Fibroblast of lung (primary cell): ENCODE measurements around the gene CENPX. TPM values are rescaled to one million over a fixed set of nuclear protein-coding genes. Genes with fewer than 3 reads are reported as not detected.

Experiments used
- DNase-seq, 2 donors: peaks; one replicate each; pipeline versions ENCODE4 v3.0.0 to v3.0.0-alpha.2; 2010; ENCODE audit warnings: low read depth in 2 of 2
- H2AFZ ChIP-seq: 2 replicates; pipeline ENCODE4 v1.5.1; 2012; ENCODE audit warnings: low read length, control low read depth, inconsistent platforms
- H3K27ac ChIP-seq: 2 replicates; pipeline ENCODE4 v1.5.1; 2011; ENCODE audit warnings: low read length, control low read depth; ENCODE audit not compliant: insufficient read depth
- H3K27me3 ChIP-seq: 2 replicates; pipeline ENCODE4 v1.5.1; 2011; ENCODE audit warnings: mild to moderate bottlenecking, low read length; ENCODE audit not compliant: control insufficient read depth, insufficient read depth
- H3K36me3 ChIP-seq: 2 replicates; pipeline ENCODE4 v1.5.1; 2011; ENCODE audit warnings: low read length; ENCODE audit not compliant: control insufficient read depth, insufficient read depth
- H3K4me1 ChIP-seq: 2 replicates; pipeline ENCODE4 v1.5.1; 2011; ENCODE audit warnings: low read length; ENCODE audit not compliant: control insufficient read depth, insufficient read depth; ENCODE audit errors: extremely low read depth
- H3K4me2 ChIP-seq: 2 replicates; pipeline ENCODE4 v1.5.1; 2011; ENCODE audit warnings: low read length, control low read depth; ENCODE audit not compliant: insufficient read depth; ENCODE audit errors: extremely low read depth
- H3K4me3 ChIP-seq, 4 experiments: fragments of 200-600 bp in 1 of 4; sonication (generic) in 1 of 4; replicated peaks in 1 of 4; 2 replicates each; pipeline ENCODE4 v1.5.1; 2011 to 2016; ENCODE audit warnings: low read length in 4 of 4, low read depth in 3 of 4, mild to moderate bottlenecking in 3 of 4, control low read depth in 2 of 4, inconsistent platforms in 1 of 4, mixed read lengths in 1 of 4; ENCODE audit not compliant: insufficient read depth in 1 of 4; ENCODE audit errors: control extremely low read depth in 1 of 4
- H3K79me2 ChIP-seq: 2 replicates; pipeline ENCODE4 v1.5.1; 2012; ENCODE audit warnings: mild to moderate bottlenecking, low read length, inconsistent platforms; ENCODE audit not compliant: control insufficient read depth, insufficient read depth
- H3K9ac ChIP-seq: 2 replicates; pipeline ENCODE4 v1.5.1; 2011; ENCODE audit warnings: mild to moderate bottlenecking, low read length, control low read depth; ENCODE audit not compliant: insufficient read depth
- H3K9me3 ChIP-seq: 2 replicates; pipeline ENCODE4 v1.5.1; 2012; ENCODE audit warnings: low read depth, low read length; ENCODE audit not compliant: control insufficient read depth, insufficient read depth
- H4K20me1 ChIP-seq: 2 replicates; pipeline ENCODE4 v1.5.1; 2011; ENCODE audit warnings: low read length; ENCODE audit not compliant: control insufficient read depth, insufficient read depth; ENCODE audit errors: extremely low read depth
- EZH2 ChIP-seq: IDR thresholded peaks from 2 replicates; pipeline ENCODE4 v1.5.1; 2012; ENCODE audit warnings: low read length, control low read depth, mild to moderate bottlenecking; ENCODE audit errors: missing control alignments
- polyA plus RNA-seq, 2 donors: library from polyadenylated mRNA; depleted of rRNA in 1 of 2; stranded (reverse) in 1 of 2; unstranded in 1 of 2; fragments of >200 nt; gene quantifications; 2 replicates each; pipeline ENCODE4 v1.2.1, GENCODE V29; 2011 to 2012; ENCODE audit warnings: missing spikeins in 1 of 2
- total RNA-seq: library from RNA; depleted of rRNA; stranded (reverse); fragments of >200 nt; gene quantifications from 2 replicates; pipeline ENCODE4 v1.2.1, GENCODE V29; 2014
- TF ChIP-seq, protein P1 (sequence below), 2 donors: IDR thresholded peaks in 1 of 2; conservative IDR thresholded peaks in 1 of 2; 1 replicate in 1 of 2; 2 replicates in 1 of 2; pipeline ENCODE4 v1.5.1; 2011 to 2012; ENCODE audit warnings: low read length in 2 of 2, control low read depth in 1 of 2, inconsistent platforms in 1 of 2, low read depth in 1 of 2, mild to moderate bottlenecking in 1 of 2

Gene CENPX
- total and polyA plus RNA-seq, 2 donors (not counting 1 experiment from before 2014, with no cell fraction given): 29.2 to 30.4 TPM

DNA sequence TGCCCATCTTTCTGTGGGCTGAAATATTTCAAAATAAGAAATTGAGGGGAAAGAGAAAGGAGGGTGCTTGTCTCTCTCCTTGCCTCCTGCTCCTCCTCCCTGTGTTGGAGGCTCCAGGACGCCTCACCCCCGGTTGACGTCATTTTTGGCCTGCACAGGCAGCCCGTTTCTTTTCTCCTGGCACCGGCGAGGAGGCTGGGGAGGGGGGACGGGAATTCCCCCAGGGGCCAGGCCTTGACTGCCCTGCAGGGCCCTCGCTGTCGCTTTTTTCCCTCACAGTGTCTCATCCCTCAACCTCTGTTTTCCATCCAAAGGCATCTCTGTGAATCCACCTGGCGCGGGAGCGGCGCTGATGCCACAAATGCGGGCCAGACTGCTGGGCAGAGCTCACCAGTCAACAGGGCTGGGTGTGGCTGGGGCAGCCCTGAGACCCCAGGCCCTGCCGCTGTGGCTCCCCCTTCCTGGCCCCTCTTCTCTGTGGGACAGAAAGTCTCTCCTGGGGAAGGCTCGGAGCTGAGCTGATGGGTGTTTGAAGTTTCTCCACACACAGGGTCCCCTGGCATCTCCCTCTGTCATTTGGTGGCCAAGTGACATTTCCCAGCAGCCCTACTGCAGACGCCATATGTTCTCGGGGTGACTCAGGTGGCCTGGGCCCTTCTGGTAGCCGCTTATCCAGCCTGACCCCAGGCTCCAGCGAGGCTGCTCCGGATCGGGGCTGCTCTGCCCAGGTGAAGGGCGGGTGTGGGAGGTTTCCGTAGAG, 16.0 kb downstream of the CENPX start:
- Histone ChIP-seq H3K4me1 (peaks cover 30% of the 10 kb centered on the region), H2AFZ (no peak overlapping the region), H3K36me3 (no peaks in the 10 kb centered on the region), H4K20me1 (no peaks in the 10 kb centered on the region), H3K79me2 (no peaks in the 10 kb centered on the region), H3K27me3 (no peaks in the 10 kb centered on the region), H3K27ac (no peak overlapping the region), H3K9ac (no peak overlapping the region), H3K9me3 (no peaks in the 10 kb centered on the region), H3K4me2 (no peak overlapping the region), H3K4me3 (no peak overlapping the region)
- DNase-seq: peak; percentile 47 to 69
- no peak for TF ChIP-seq EZH2
- TF ChIP-seq, protein P1, sequence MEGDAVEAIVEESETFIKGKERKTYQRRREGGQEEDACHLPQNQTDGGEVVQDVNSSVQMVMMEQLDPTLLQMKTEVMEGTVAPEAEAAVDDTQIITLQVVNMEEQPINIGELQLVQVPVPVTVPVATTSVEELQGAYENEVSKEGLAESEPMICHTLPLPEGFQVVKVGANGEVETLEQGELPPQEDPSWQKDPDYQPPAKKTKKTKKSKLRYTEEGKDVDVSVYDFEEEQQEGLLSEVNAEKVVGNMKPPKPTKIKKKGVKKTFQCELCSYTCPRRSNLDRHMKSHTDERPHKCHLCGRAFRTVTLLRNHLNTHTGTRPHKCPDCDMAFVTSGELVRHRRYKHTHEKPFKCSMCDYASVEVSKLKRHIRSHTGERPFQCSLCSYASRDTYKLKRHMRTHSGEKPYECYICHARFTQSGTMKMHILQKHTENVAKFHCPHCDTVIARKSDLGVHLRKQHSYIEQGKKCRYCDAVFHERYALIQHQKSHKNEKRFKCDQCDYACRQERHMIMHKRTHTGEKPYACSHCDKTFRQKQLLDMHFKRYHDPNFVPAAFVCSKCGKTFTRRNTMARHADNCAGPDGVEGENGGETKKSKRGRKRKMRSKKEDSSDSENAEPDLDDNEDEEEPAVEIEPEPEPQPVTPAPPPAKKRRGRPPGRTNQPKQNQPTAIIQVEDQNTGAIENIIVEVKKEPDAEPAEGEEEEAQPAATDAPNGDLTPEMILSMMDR (conservative IDR thresholded peaks at IDR 0.05 in 1 of 2, IDR thresholded peaks at IDR 0.05 in 1 of 2; ENCODE audit: low read depth in 1 of 2, low read length in 2 of 2): no peak

DNA sequence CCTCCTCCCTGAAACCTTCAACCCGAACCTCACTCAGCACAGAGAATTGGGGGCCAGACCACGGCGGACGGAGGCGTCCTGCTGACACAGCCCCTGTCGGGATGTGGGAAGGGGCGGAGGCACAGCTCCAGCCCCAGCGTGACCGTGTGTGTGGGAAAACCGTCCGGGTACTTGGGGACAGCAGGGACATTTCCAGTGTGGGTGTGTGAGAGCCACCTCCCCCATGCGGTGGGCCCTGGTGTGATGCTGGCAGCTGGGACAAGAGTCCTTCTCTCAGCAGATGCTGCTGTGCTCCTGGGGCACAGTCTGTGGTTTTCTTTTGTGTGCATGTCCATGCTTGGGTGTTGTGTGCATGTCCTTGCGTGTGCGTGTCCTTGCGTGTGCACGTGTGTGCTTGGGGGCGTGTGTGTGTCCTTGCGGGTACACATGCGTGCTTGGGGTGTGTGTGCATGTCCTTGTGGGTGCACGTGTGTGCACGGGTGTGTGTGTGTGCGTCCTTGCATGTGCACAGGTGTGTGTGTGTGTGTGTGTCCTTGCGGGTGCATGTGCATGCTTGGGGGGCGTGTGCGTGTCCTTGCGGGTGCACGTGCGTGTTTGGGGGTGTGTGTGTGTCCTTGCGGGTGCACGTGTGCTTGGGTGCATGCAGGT, 16.9 kb downstream of the CENPX start:
- TF ChIP-seq, protein P1 (conservative IDR thresholded peaks at IDR 0.05 in 1 of 2, IDR thresholded peaks at IDR 0.05 in 1 of 2; ENCODE audit: low read depth in 1 of 2, low read length in 2 of 2): no peak
- no peak for TF ChIP-seq EZH2
- H3K9me3 ChIP-seq: no peaks in the 10 kb centered on the region
- H3K27ac ChIP-seq: no peak overlapping the region
- no peak overlapping the region for H3K4me2 ChIP-seq
- no peaks in the 10 kb centered on the region for H3K36me3 ChIP-seq
- no peak overlapping the region for H2AFZ ChIP-seq
- no peaks in the 10 kb centered on the region for H4K20me1 ChIP-seq
- no peak overlapping the region for H3K4me3 ChIP-seq
- no peak for DNase-seq
- H3K4me1 ChIP-seq: peaks cover 30% of the 10 kb centered on the region
- H3K9ac ChIP-seq: no peak overlapping the region
- no peaks in the 10 kb centered on the region for H3K79me2 ChIP-seq
- no peaks in the 10 kb centered on the region for H3K27me3 ChIP-seq

DNA sequence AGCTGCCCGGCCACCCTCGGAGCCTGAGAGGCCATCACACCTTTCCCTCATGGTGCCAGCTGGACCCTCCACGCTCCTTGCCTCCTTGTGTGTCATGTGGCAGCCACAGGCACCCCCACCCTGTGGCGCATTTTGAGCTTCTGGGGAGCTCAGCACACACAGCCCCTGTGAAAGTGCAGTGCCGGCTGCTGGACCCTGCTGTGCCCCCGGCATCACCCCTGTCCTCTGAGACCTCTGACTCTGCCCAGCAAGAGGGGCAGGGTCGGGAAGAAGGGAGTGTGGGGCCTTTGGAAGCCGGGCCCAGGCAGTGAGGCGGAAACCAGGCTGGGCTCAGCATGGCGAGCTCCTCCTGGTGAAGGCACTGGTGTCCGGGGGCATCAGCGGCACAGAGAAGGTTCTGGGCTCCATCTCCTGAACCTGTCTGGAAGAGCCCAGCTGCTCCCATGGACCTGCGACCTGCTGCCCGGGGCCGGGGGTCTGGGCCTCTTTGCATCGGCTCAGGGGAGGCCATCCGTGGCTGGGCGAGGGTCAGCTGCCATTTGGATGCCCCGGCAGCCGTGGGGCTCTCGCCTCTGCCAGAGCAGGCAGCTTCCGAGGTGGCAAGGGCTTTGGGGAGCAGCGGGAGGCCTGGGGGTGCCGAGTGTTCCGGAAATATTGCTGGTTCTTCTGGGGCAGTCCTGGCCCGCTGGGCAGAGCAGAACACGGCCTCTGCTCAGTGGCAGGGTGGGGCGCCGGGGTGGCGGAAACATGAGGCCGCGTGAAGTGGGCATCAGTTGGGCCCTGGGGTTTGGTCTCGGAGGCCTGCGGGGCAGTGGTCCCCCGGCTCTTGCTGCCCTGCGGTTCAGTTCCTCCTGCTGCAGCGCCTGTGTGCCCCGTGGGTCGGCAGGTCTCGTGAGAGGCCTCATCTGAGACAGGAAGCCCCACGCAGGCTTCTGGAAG, 17.9 kb downstream of the CENPX start:
- H4K20me1 ChIP-seq: no peaks in the 10 kb centered on the region
- no peaks in the 10 kb centered on the region for H3K27me3 ChIP-seq
- no peak for DNase-seq
- H3K4me3 ChIP-seq: no peak overlapping the region
- no peaks in the 10 kb centered on the region for H3K9me3 ChIP-seq
- TF ChIP-seq EZH2: no peak
- TF ChIP-seq, protein P1 (conservative IDR thresholded peaks at IDR 0.05 in 1 of 2, IDR thresholded peaks at IDR 0.05 in 1 of 2; ENCODE audit: low read depth in 1 of 2, low read length in 2 of 2): no peak
- H3K36me3 ChIP-seq: no peaks in the 10 kb centered on the region
- H3K4me1 ChIP-seq: peaks cover 30% of the 10 kb centered on the region
- peak overlapping the region; percentile 66 for H3K27ac ChIP-seq
- no peak overlapping the region for H2AFZ ChIP-seq
- no peak overlapping the region for H3K4me2 ChIP-seq
- no peaks in the 10 kb centered on the region for H3K79me2 ChIP-seq
- H3K9ac ChIP-seq: no peak overlapping the region
